ENCODE measurements around the gene B3GALT5.

DNA sequence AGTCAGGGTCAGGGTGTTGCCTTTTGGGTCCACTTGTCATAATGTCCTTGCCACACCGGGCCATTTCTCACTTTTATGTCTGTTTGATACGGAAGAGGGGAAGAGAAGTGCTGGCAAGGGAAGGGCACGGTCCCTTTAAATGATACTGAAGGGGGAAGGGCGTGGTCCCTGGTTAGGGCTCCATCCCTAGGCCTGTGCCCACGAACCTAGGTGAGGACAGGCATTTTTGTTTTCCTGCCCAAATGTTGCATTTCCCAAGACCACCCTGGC, 25.2 kb downstream of the B3GALT5 start:
- TF ChIP-seq, protein P1, sequence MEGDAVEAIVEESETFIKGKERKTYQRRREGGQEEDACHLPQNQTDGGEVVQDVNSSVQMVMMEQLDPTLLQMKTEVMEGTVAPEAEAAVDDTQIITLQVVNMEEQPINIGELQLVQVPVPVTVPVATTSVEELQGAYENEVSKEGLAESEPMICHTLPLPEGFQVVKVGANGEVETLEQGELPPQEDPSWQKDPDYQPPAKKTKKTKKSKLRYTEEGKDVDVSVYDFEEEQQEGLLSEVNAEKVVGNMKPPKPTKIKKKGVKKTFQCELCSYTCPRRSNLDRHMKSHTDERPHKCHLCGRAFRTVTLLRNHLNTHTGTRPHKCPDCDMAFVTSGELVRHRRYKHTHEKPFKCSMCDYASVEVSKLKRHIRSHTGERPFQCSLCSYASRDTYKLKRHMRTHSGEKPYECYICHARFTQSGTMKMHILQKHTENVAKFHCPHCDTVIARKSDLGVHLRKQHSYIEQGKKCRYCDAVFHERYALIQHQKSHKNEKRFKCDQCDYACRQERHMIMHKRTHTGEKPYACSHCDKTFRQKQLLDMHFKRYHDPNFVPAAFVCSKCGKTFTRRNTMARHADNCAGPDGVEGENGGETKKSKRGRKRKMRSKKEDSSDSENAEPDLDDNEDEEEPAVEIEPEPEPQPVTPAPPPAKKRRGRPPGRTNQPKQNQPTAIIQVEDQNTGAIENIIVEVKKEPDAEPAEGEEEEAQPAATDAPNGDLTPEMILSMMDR (IDR thresholded peaks at IDR 0.05): no peak
- TF ChIP-seq EZH2 (IDR thresholded peaks at IDR 0.05; ENCODE audit: borderline replicate concordance, insufficient read depth, low read depth, low read length, poor library complexity, severe bottlenecking): no peak

Measured in B cell (primary cell).